Measurements from ENCODE around the gene EDN1. TPM values are rescaled to one million over a fixed set of nuclear protein-coding genes. Genes with fewer than 3 reads are reported as not detected.
A peak's percentile ranks its signal among the peaks of the same experiment; 100 is the strongest.

The EDN1 gene
- total RNA-seq, result not detected

DNA sequence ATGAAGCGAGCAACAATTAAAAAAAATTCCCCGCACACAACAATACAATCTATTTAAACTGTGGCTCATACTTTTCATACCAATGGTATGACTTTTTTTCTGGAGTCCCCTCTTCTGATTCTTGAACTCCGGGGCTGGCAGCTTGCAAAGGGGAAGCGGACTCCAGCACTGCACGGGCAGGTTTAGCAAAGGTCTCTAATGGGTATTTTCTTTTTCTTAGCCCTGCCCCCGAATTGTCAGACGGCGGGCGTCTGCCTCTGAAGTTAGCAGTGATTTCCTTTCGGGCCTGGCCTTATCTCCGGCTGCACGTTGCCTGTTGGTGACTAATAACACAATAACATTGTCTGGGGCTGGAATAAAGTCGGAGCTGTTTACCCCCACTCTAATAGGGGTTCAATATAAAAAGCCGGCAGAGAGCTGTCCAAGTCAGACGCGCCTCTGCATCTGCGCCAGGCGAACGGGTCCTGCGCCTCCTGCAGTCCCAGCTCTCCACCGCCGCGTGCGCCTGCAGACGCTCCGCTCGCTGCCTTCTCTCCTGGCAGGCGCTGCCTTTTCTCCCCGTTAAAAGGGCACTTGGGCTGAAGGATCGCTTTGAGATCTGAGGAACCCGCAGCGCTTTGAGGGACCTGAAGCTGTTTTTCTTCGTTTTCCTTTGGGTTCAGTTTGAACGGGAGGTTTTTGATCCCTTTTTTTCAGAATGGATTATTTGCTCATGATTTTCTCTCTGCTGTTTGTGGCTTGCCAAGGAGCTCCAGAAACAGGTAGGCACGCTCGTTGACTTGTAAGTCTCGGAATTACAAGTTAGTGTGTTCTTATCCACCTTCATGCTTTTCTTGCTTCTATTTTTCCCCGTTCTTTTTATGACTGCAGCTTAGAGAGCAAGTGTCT, at the start of gene EDN1:
TSS of gene EDN1 (plus strand) at position 429 of the 888 bp plus-strand sequence. CDS start at position 698, 269 bp downstream.
- intact Hi-C loops (cut with micrococcal nuclease), result loop anchor here (1.0 to 2.0 kb wide), 6 partner anchors 57 to 705 kb away; no protein-coding TSS in a partner anchor
- POLR2A ChIA-PET, result interaction anchor here (0.6 to 0.7 kb wide), 2 partner anchors 144 to 644 kb away, joined by 3 to 4 read pairs; no protein-coding TSS in a partner anchor
- no peak within 1 kb of the TSS for H3K27ac Mint-ChIP-seq
- DNase-seq, result peak; percentile 70
- H3K27me3 Mint-ChIP-seq, result peaks cover 36% of the 10 kb centered on the region
- H3K4me3 Mint-ChIP-seq, result peak within 1 kb of the TSS; percentile 68
- peaks cover 16% of the 10 kb centered on the region for H3K4me1 Mint-ChIP-seq (ENCODE audit: low read depth)
- no peaks in the 10 kb centered on the region for H3K36me3 Mint-ChIP-seq
- no peaks in the 10 kb centered on the region for H3K9me3 Mint-ChIP-seq
- CTCF ChIA-PET, result interaction anchor here (0.6 to 6.7 kb wide), 51 partner anchors 9 to 973 kb away, joined by 3 to 82 read pairs (median 3); no protein-coding TSS in a partner anchor

DNA sequence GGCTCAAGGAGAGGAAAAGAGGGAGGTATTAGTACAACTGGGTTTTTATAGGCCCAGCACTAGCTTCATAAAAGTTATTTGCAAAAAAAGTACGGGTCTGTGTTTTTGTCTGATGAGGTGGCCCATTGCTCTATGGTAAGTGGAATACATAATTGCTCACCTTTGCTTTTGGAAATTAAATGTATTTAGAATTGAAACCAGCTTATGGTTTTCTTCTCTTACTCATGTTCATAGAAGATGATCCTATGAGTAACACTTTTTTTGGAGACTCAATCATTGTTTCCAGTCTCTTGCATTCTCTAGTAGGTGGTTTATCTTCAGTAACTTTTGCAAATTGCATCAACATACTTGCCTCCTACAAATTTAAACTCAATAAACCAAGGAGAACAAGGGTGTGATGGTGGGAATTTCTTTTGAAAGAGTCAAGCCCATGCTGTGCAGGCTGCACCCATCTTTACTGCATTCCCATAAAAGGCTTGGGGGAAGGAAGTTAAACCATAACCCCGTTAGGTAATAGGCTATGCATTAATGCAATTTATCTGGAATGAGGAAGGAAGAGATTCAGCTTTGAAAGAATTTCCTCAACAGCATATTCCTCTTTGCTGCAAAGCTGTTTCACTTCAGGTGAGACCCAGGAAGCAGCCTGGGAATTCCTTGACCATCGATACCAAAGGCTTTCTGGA, 48.5 kb upstream of the EDN1 start:
- peaks cover 22% of the 10 kb centered on the region for H3K4me1 Mint-ChIP-seq (ENCODE audit: low read depth)
- CTCF ChIA-PET, result interaction anchor here (1.1 to 1.6 kb wide), 2 partner anchors 48 to 586 kb away, joined by 3 to 7 read pairs; partner anchors contain the start of gene EDN1
- intact Hi-C loops (cut with micrococcal nuclease), result loop anchor here (1.0 to 2.0 kb wide), 2 partner anchors 8 to 29 kb away; no protein-coding TSS in a partner anchor
- H3K9me3 Mint-ChIP-seq, result no peaks in the 10 kb centered on the region
- peaks cover 2% of the 10 kb centered on the region for H3K27me3 Mint-ChIP-seq
- no peak overlapping the region for H3K27ac Mint-ChIP-seq
- no peak overlapping the region for H3K4me3 Mint-ChIP-seq
- POLR2A ChIA-PET, result interaction anchor here (1.3 kb wide), 1 partner anchor 9 kb away, joined by 5 read pairs; no protein-coding TSS in a partner anchor
- no peak for DNase-seq
- no peaks in the 10 kb centered on the region for H3K36me3 Mint-ChIP-seq

DNA sequence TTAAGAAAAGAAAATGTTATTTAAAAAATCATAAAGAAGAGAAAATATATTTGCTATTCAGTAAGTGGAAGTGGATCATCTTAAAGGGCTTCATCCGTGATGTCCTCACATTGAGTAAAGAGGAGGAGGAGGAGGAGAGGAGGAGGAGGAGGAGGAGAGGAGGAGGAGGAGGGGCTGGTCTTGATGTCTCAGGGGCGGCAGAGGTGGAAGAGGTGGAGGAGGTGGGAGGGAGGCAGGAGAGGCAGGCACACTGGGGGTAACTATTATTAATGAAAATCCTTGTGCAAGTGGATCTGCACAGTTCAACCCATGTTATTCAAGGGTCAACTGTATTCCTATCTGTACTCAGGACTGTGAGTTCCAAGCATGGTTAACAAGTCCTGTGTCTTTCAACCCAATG, 47.0 kb upstream of the EDN1 start:
- no peak overlapping the region for H3K27ac Mint-ChIP-seq
- no peak for DNase-seq
- POLR2A ChIA-PET, result no interaction called here
- H3K4me3 Mint-ChIP-seq, result no peak overlapping the region
- intact Hi-C loops (cut with micrococcal nuclease), result no loop called here
- H3K27me3 Mint-ChIP-seq, result peaks cover 4% of the 10 kb centered on the region
- no peaks in the 10 kb centered on the region for H3K9me3 Mint-ChIP-seq
- peaks cover 20% of the 10 kb centered on the region for H3K4me1 Mint-ChIP-seq (ENCODE audit: low read depth)
- CTCF ChIA-PET, result interaction anchor here (1.0 kb wide), 1 partner anchor 9 kb away, joined by 5 read pairs; no protein-coding TSS in a partner anchor
- H3K36me3 Mint-ChIP-seq, result no peaks in the 10 kb centered on the region

GRCh38 chr6:12245360-12245759, 44.8 kb upstream of the EDN1 start:
- H3K27ac Mint-ChIP-seq, result no peak overlapping the region
- H3K36me3 Mint-ChIP-seq, result no peaks in the 10 kb centered on the region
- H3K4me3 Mint-ChIP-seq, result no peak overlapping the region
- no peaks in the 10 kb centered on the region for H3K9me3 Mint-ChIP-seq
- DNase-seq, result no peak
- intact Hi-C loops (cut with micrococcal nuclease), result no loop called here
- ChIA-PET POLR2A (no interaction called here), CTCF (interaction anchor here (1.0 kb wide), 1 partner anchor 44 kb away, joined by 3 read pairs; no protein-coding TSS in a partner anchor)
- H3K27me3 Mint-ChIP-seq, result peaks cover 12% of the 10 kb centered on the region
- peaks cover 15% of the 10 kb centered on the region for H3K4me1 Mint-ChIP-seq (ENCODE audit: low read depth)

DNA sequence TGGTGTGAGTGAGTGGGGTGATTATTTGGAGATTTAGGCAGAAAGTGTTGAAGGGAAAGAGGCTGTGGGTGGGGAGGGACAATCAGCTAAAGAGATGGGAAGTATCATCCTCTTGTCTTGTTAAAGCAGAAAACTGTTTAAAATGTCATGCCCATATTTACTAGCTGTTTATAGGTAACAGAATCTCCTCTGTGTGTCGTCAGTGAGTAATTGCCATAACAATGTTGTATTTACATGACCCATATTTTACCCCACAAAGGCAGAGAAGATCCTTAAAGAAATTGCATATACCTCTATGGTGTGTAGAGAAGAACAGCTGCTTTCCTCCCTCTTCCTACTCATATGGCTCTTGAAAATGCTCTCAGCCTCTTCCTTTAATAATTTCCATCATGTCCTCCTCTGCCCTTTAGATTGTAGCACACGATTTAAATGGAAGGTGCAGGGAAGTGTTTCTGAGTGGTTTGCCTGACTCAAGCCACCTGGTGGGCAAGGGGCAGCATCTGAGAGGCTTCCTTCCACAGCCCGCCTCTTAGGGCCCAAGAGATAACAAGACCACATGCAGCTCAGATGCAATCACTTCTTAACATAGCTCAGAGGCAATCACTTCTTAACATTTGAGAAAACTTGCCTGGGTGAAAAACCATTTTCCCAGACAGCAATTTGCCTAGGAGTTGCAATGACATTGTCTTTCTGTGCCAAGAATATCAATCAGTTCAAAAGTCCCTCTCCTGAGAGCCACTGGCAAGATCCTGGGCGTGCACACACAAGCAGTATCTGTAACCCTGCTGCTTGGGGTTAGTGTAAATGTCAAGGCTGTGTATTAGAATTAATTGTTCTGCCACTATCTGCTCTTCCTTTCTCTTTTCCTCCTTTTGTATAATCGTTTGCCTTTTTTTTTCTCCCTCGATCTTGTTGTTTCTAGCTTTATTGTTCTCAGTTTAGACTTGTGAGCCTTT, 44.1 kb upstream of the EDN1 start:
- intact Hi-C loops (cut with micrococcal nuclease), result no loop called here

DNA sequence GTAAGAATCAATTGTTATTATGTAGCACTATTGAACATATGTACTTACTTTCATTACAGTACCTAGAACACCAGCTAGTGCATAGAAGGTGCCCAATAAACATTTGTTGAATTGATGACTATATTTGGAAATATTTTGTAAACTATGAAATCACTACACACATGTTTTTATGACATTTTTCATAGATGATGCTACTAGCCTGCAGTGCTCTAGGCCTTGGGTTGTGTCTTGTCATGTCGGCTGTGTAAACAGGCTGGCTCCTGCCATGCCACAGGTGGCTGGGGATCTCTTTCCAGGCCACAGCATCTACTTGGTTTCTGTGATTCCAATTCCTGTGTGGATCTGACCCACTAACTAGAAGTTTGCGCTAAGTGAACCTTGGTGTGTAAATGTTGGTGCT, 43.3 kb upstream of the EDN1 start:
- Mint-ChIP-seq H3K27ac (no peak overlapping the region), H3K27me3 (peaks cover 15% of the 10 kb centered on the region), H3K4me1 (ENCODE audit: low read depth) (peaks cover 5% of the 10 kb centered on the region), H3K9me3 (no peaks in the 10 kb centered on the region), H3K4me3 (no peak overlapping the region), H3K36me3 (no peaks in the 10 kb centered on the region)
- ChIA-PET CTCF (no interaction called here), POLR2A (no interaction called here)
- DNase-seq, result no peak
- intact Hi-C loops (cut with micrococcal nuclease), result no loop called here

More for the DNA sequence above, 44.1 kb upstream of the EDN1 start:
- H3K27ac Mint-ChIP-seq, result no peak overlapping the region
- peaks cover 12% of the 10 kb centered on the region for H3K4me1 Mint-ChIP-seq (ENCODE audit: low read depth)
- no peak overlapping the region for H3K4me3 Mint-ChIP-seq
- no peaks in the 10 kb centered on the region for H3K36me3 Mint-ChIP-seq
- H3K9me3 Mint-ChIP-seq, result no peaks in the 10 kb centered on the region
- ChIA-PET CTCF (interaction anchor here (1.0 kb wide), 2 partner anchors 12 to 43 kb away, joined by 3 read pairs; no protein-coding TSS in a partner anchor), POLR2A (no interaction called here)
- H3K27me3 Mint-ChIP-seq, result peaks cover 15% of the 10 kb centered on the region
- no peak for DNase-seq

GRCh38 chr6:12249541-12250382, 40.4 kb upstream of the EDN1 start:
- POLR2A ChIA-PET, result no interaction called here
- no peak overlapping the region for H3K27ac Mint-ChIP-seq
- H3K36me3 Mint-ChIP-seq, result no peaks in the 10 kb centered on the region
- no peak overlapping the region for H3K4me3 Mint-ChIP-seq
- no peaks in the 10 kb centered on the region for H3K9me3 Mint-ChIP-seq
- CTCF ChIA-PET, result interaction anchor here (0.7 to 1.8 kb wide), 2 partner anchors 16 to 40 kb away, joined by 3 to 9 read pairs; partner anchors contain the start of gene EDN1
- DNase-seq, result no peak
- H3K4me1 Mint-ChIP-seq (ENCODE audit: low read depth), result no peaks in the 10 kb centered on the region
- intact Hi-C loops (cut with micrococcal nuclease), result no loop called here
- H3K27me3 Mint-ChIP-seq, result peaks cover 17% of the 10 kb centered on the region

DNA sequence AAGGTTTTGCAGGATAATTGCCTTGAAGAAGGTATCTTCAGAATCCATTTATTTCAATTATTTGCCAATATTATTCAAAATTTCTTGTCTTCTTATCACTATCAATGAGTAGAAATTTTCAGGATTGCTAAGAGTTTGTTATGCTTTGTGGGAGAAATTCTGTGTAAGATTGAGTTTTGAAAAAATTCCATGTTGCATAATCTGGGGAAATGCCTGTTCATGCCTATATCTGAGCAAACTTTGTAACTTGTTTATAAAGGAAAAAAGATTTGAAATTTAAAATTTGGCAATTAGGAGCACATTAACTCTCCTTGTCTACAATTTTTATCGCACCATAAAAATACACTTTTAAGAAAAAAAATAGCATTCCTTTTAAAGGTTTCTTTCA, 39.8 kb upstream of the EDN1 start:
- Mint-ChIP-seq H3K36me3 (no peaks in the 10 kb centered on the region), H3K27ac (no peak overlapping the region), H3K4me1 (ENCODE audit: low read depth) (no peaks in the 10 kb centered on the region), H3K27me3 (peaks cover 17% of the 10 kb centered on the region), H3K9me3 (no peaks in the 10 kb centered on the region), H3K4me3 (no peak overlapping the region)
- ChIA-PET POLR2A (no interaction called here), CTCF (interaction anchor here (0.7 to 1.8 kb wide), 2 partner anchors 16 to 40 kb away, joined by 3 to 9 read pairs; partner anchors contain the start of gene EDN1)
- DNase-seq, result no peak
- intact Hi-C loops (cut with micrococcal nuclease), result no loop called here

- POLR2A ChIA-PET, result no interaction called here
- no peak overlapping the region for H3K27ac Mint-ChIP-seq
Observed at GRCh38 chr6:12254210-12254609, 36.0 kb upstream of the EDN1 start.

DNA sequence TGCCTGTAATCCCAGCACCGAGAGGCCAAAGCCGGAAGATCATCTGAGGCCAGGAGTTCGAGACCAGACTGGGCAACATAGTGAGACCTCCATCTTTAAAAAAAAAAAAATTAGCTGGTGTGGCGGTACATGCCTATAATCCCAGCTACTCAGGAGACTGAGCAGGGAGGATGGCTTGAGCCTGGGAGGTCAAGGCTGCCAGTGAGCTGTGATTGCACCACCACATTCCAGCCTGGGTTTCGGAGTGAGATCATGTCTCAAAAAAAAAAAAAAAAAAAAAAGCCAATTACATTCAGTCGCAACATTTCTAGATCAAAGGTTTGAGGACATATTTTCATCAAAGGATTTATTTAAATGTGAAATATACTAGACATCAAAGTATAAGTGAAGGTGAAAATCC, 32.0 kb upstream of the EDN1 start:
- Mint-ChIP-seq H3K36me3 (no peaks in the 10 kb centered on the region), H3K9me3 (no peaks in the 10 kb centered on the region), H3K27me3 (peaks cover 6% of the 10 kb centered on the region), H3K27ac (no peak overlapping the region), H3K4me3 (no peak overlapping the region), H3K4me1 (ENCODE audit: low read depth) (no peaks in the 10 kb centered on the region)
- intact Hi-C loops (cut with micrococcal nuclease), result no loop called here
- POLR2A ChIA-PET, result no interaction called here
- DNase-seq, result no peak
- CTCF ChIA-PET, result no interaction called here

More at GRCh38 chr6:12254210-12254609, 36.0 kb upstream of the EDN1 start:
- intact Hi-C loops (cut with micrococcal nuclease), result no loop called here
- DNase-seq, result no peak
- H3K4me3 Mint-ChIP-seq, result no peak overlapping the region
- H3K4me1 Mint-ChIP-seq (ENCODE audit: low read depth), result no peaks in the 10 kb centered on the region
- peaks cover 13% of the 10 kb centered on the region for H3K27me3 Mint-ChIP-seq
- H3K36me3 Mint-ChIP-seq, result no peaks in the 10 kb centered on the region
- CTCF ChIA-PET, result no interaction called here
- no peaks in the 10 kb centered on the region for H3K9me3 Mint-ChIP-seq

DNA sequence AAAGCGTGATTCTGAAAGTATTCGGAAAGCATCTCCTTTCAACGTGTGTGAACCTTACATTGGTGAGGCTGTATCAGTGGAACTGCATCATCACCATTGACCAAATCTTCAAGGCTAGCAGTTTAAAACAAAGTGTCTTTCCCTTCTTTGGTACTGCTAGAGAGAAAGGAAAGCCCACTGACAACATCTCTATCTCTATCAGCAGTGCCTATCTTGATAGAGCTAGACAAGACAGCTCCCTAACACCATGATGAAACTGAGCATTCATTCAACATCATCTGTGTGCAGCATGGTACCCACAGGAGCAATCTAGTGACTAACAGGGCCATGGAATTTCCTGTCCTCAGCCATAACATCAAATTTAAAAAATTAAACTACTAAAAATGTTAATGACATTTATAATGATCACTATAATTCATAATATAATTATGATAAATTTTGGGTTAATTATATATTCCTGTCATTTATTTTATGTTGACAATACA, 31.5 kb upstream of the EDN1 start:
- Mint-ChIP-seq H3K4me1 (ENCODE audit: low read depth) (no peaks in the 10 kb centered on the region), H3K9me3 (no peaks in the 10 kb centered on the region), H3K27ac (no peak overlapping the region), H3K4me3 (no peak overlapping the region), H3K27me3 (peaks cover 5% of the 10 kb centered on the region), H3K36me3 (no peaks in the 10 kb centered on the region)
- POLR2A ChIA-PET, result no interaction called here
- intact Hi-C loops (cut with micrococcal nuclease), result no loop called here
- DNase-seq, result no peak
- CTCF ChIA-PET, result no interaction called here

All from activated CD4-positive, alpha-beta memory T cell treated with anti-CD3 and anti-CD28 coated beads for 36 hours (primary cell).